Smooth muscle cell (in vitro differentiated cells): ENCODE measurements around the gene TXN. TPM values are rescaled to one million over a fixed set of nuclear protein-coding genes. Genes with fewer than 3 reads are reported as not detected.
A peak's percentile ranks its signal among the peaks of the same experiment; 100 is the strongest.

Experiments used
- DNase-seq: peaks from one replicate; lab custom pipeline; 2025; ENCODE audit not compliant: unreplicated experiment; lab: John Stamatoyannopoulos, UW
- H2AFZ ChIP-seq: fragments of 200-600 bp; sonication (generic); 2 replicates; pipeline ENCODE4 v1.6.0; 2016; ENCODE audit warnings: antibody characterized with exemption, low read depth, mild to moderate bottlenecking
- H3F3A ChIP-seq: fragments of 200-600 bp; sonication (generic); 2 replicates; pipeline ENCODE4 v1.6.0; 2017; ENCODE audit warnings: antibody characterized with exemption, low read depth
- H3K27ac ChIP-seq: fragments of 200-600 bp; sonication (generic); 2 replicates; pipeline ENCODE4 v1.5.1; 2016; ENCODE audit warnings: low read depth, mild to moderate bottlenecking
- H3K27me3 ChIP-seq: fragments of 200-600 bp; sonication (generic); 2 replicates; pipeline ENCODE4 v1.6.1; 2016; ENCODE audit warnings: low read depth, mild to moderate bottlenecking
- H3K36me3 ChIP-seq: fragments of 200-600 bp; sonication (generic); 2 replicates; pipeline ENCODE4 v1.5.1; 2016; ENCODE audit warnings: low read depth
- H3K4me1 ChIP-seq: fragments of 200-600 bp; sonication (generic); 2 replicates; pipeline ENCODE4 v1.5.1; 2016; ENCODE audit warnings: low read depth
- H3K4me2 ChIP-seq: fragments of 200-600 bp; sonication (generic); 2 replicates; pipeline ENCODE4 v1.6.0; 2016; ENCODE audit warnings: mild to moderate bottlenecking
- H3K4me3 ChIP-seq: fragments of 200-600 bp; sonication (generic); 2 replicates; pipeline ENCODE4 v1.5.1; 2016; ENCODE audit warnings: mild to moderate bottlenecking
- H3K79me2 ChIP-seq: fragments of 200-600 bp; sonication (generic); 2 replicates; pipeline ENCODE4 v1.6.0; 2016; ENCODE audit warnings: low read depth, mild to moderate bottlenecking
- H3K9ac ChIP-seq: fragments of 200-600 bp; sonication (generic); 2 replicates; pipeline ENCODE4 v1.6.0; 2016; ENCODE audit warnings: low read depth
- H3K9me3 ChIP-seq: fragments of 200-600 bp; sonication (generic); replicated peaks from 2 replicates; pipeline ENCODE4 v1.5.1; 2016; ENCODE audit warnings: low read depth
- H4K20me1 ChIP-seq: fragments of 200-600 bp; sonication (generic); 2 replicates; pipeline ENCODE4 v1.6.0; 2016; ENCODE audit warnings: low read depth
- CTCF ChIP-seq: fragments of 200-600 bp; sonication (generic); IDR thresholded peaks from 2 replicates; pipeline ENCODE4 v1.5.1; 2017; ENCODE audit warnings: borderline replicate concordance, mild to moderate bottlenecking, antibody characterized with exemption; ENCODE audit not compliant: insufficient read depth, poor library complexity, severe bottlenecking
- WGBS: methylation state at CpG from one replicate; pipeline ENCODE4 v1.1.7; 2016; ENCODE audit warnings: low lambda C conversion rate; 5-methylcytosine and 5-hydroxymethylcytosine counted together
- polyA plus RNA-seq: library from polyadenylated mRNA; unstranded; fragments of >200 nt; fragmentation: Nextera tagmentation; extraction: Ambion mirVana; gene quantifications from 2 replicates; pipeline ENCODE4 v1.2.1, GENCODE V29; 2016
- total RNA-seq: library from RNA; depleted of rRNA; stranded (reverse); fragments of >200 nt; gene quantifications from 2 replicates; pipeline ENCODE4 v1.2.3, GENCODE V29; 2014

TXN gene
- total and polyA plus RNA-seq, 2 experiments from 2014 or later, result 394 to 426 TPM

GRCh38 chr9:110241260-110241857, 14.9 kb downstream of the TXN start:
- Histone ChIP-seq H3K4me2 (no peak overlapping the region), H4K20me1 (peaks cover 20% of the 10 kb centered on the region), H3K4me3 (no peak overlapping the region), H3K9me3 (no peaks in the 10 kb centered on the region), H3K36me3 (peaks cover 6% of the 10 kb centered on the region), H3K79me2 (no peaks in the 10 kb centered on the region), H3K9ac (no peak overlapping the region), H3K27ac (peak overlapping the region; percentile 42), H2AFZ (no peak overlapping the region), H3K27me3 (no peaks in the 10 kb centered on the region), H3F3A (no peaks in the 10 kb centered on the region), H3K4me1 (no peaks in the 10 kb centered on the region)
- DNase-seq, result no peak
- no peak for TF ChIP-seq CTCF
- 89% methylated on average over 3 of the region's 3 CpGs for WGBS

- Histone ChIP-seq H3K27me3 (no peaks in the 10 kb centered on the region), H3K36me3 (peaks cover 6% of the 10 kb centered on the region), H3K27ac (no peak overlapping the region), H3F3A (no peaks in the 10 kb centered on the region), H3K4me2 (no peak overlapping the region), H3K4me1 (no peaks in the 10 kb centered on the region), H2AFZ (no peak overlapping the region), H3K4me3 (no peak overlapping the region), H3K9ac (no peak overlapping the region), H3K79me2 (no peaks in the 10 kb centered on the region), H4K20me1 (peaks cover 10% of the 10 kb centered on the region), H3K9me3 (no peaks in the 10 kb centered on the region)
- DNase-seq, result no peak
- TF ChIP-seq CTCF, result no peak
- WGBS, result 100% methylated on average over 1 of the region's 1 CpG
Measured at GRCh38 chr9:110240198-110240597, 16.1 kb downstream of the TXN start.

DNA sequence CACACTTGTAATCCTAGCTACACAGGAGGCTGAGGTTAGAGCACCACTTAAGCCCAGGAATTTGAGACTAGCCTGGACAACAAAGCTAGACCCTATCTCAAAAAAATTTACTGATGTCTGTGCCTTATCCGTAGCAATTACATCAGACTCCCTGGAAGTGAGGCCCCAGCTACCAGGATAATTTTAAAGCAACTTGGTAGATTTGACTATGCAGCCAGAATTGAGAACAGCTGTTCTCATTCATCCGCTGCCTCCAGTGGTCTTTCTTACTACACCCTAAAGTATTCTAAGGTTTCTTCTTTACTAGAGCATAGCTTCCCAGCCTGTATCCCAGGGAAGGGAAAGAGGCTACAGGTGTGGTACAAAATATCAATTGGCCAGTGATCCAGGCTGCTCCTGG, 28.0 kb downstream of the TXN start:
- H3K79me2 ChIP-seq, result no peaks in the 10 kb centered on the region
- no peak overlapping the region for H2AFZ ChIP-seq
- no peak overlapping the region for H3K9ac ChIP-seq
- no peaks in the 10 kb centered on the region for H3K4me1 ChIP-seq
- no peak overlapping the region for H3K4me2 ChIP-seq
- no peaks in the 10 kb centered on the region for H4K20me1 ChIP-seq
- no peak for TF ChIP-seq CTCF
- no peak overlapping the region for H3K27ac ChIP-seq
- no peak for DNase-seq
- no peaks in the 10 kb centered on the region for H3F3A ChIP-seq
- no peak overlapping the region for H3K4me3 ChIP-seq
- WGBS, result 41% methylated on average over 2 of the region's 2 CpGs
- no peaks in the 10 kb centered on the region for H3K9me3 ChIP-seq
- H3K27me3 ChIP-seq, result no peaks in the 10 kb centered on the region
- no peaks in the 10 kb centered on the region for H3K36me3 ChIP-seq

GRCh38 chr9:110224583-110224982, 31.7 kb downstream of the TXN start:
- Histone ChIP-seq H3K27ac (no peak overlapping the region), H3K4me2 (no peak overlapping the region), H3F3A (no peaks in the 10 kb centered on the region), H3K9ac (no peak overlapping the region), H3K9me3 (no peaks in the 10 kb centered on the region), H3K27me3 (no peaks in the 10 kb centered on the region), H4K20me1 (no peaks in the 10 kb centered on the region), H3K4me3 (no peak overlapping the region), H2AFZ (no peak overlapping the region), H3K4me1 (no peaks in the 10 kb centered on the region), H3K79me2 (no peaks in the 10 kb centered on the region), H3K36me3 (no peaks in the 10 kb centered on the region)
- no peak for TF ChIP-seq CTCF
- no peak for DNase-seq
- 80% methylated on average over 3 of the region's 3 CpGs for WGBS
